ENCODE data around the gene JTB. TPM values are rescaled to one million over a fixed set of nuclear protein-coding genes. Genes with fewer than 3 reads are reported as not detected.

Gene JTB
- total and polyA plus RNA-seq, 8 donors: 79.5 to 148 (median 87.3) TPM

DNA sequence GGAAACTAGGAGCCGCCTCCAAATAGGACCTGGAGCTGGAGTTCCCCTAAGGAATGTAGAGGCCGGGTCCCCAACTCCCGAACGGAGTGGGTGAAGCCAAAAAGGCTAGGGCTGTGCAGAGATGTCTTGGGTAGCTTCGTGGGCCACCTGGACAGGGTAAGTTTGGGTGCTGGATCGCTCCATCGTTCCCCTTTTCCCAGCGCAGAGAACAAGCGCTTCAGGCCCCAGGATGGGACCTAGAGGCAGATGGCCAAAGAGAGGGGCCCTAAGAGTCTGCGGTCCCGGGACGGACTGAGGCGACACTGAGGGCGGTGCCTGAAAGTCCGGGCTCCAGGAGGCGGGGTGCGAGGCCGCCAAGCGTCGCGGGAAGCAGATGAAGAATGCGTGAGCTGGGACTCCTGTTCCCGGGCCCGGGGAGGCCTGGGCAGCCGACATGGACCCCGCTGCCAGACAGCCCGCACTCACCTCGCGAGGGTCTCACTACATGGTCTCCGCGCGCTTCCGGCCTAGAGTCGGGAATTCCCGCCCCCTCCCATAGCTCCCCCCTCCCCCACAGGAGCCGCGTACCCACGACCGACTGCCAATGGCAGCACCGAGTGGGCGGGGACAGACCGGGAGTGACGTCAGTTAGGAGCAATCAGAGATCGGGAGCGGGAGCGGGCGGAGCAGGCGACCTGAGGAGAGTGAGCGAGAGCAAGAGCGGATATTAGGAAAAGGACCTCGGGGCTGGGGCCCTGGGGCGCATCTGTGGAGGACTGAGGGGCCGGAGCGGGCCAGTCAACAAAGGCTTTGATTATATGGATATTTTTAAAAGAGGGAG is 14.2 kb downstream of the JTB start, which contains the start of gene SLC39A1:
Gene SLC39A1, minus strand, starts transcription at position 508 of the 820 bp plus-strand sequence. CDS start 822 bp downstream, outside the sequence.
- Histone ChIP-seq H3K27ac (peak within 1 kb of the TSS; percentile 97 to 98), H3K4me1 (peaks cover 17 to 84% of the 10 kb centered on the region in 2 donors), H3K9me3 (no peaks in the 10 kb centered on the region), H3K4me3 (peak within 1 kb of the TSS; percentile 69 to 89), H3K36me3 (peaks cover 0 to 25% of the 10 kb centered on the region in 2 donors), H3K27me3 (no peaks in the 10 kb centered on the region)
- peak; percentile 96 to 99 (median 98) for DNase-seq
- intact Hi-C loops (cut with DNase I): no loop called here
- TF ChIP-seq, protein P1, sequence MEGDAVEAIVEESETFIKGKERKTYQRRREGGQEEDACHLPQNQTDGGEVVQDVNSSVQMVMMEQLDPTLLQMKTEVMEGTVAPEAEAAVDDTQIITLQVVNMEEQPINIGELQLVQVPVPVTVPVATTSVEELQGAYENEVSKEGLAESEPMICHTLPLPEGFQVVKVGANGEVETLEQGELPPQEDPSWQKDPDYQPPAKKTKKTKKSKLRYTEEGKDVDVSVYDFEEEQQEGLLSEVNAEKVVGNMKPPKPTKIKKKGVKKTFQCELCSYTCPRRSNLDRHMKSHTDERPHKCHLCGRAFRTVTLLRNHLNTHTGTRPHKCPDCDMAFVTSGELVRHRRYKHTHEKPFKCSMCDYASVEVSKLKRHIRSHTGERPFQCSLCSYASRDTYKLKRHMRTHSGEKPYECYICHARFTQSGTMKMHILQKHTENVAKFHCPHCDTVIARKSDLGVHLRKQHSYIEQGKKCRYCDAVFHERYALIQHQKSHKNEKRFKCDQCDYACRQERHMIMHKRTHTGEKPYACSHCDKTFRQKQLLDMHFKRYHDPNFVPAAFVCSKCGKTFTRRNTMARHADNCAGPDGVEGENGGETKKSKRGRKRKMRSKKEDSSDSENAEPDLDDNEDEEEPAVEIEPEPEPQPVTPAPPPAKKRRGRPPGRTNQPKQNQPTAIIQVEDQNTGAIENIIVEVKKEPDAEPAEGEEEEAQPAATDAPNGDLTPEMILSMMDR (IDR thresholded peaks at IDR 0.05): no peak
- ATAC-seq: peak; percentile 80

DNA sequence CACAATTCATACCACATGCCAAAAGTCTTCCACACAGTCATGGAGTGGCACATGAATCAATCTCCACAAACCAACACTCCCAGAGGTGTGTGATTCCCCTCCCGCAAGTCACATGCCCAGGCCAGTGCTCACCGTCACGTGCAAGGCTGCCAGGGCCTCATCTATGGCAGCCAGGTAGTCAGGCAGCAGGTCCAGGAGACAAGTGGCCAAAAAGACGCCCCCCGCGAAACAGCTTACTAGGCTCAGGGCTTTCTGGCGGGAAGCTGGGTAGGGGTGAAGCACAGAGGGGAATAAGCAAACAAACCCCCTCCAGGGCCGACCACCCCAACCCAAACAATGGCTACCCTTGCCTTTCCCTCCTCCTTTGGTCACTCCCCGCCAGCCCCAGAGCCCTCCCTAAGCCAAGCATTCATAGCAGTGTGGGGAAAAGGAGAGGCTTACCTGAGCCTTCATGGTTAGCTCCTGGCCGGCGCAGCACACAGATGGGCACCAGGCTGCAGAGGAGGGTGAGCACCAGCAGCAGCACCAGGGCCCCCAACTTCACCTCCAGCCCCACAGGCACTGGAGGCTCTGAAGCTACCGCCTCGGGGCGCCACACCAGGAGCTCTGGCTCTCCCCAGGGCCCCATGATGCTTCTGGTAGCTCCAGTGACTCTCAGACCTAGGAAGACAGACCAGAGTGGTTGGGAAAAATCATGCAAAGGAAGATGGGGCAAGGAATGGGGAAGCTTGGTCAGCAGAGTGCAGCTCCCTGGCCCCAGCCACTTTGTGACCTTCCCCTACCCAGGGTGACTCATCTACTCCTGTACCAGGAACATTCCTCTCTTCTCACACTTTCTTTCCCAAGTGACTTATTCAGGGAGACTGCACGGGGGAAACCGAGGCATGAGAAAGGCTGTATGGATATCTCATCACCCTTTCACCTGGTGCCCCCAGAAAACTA is 15.1 kb downstream of the JTB start:
- Histone ChIP-seq H3K4me3 (peak overlapping the region; percentile 69 to 89), H3K4me1 (peaks cover 18 to 80% of the 10 kb centered on the region in 2 donors), H3K27me3 (no peaks in the 10 kb centered on the region), H3K9me3 (no peaks in the 10 kb centered on the region), H3K27ac (peak overlapping the region; percentile 97 to 98), H3K36me3 (peaks cover 0 to 25% of the 10 kb centered on the region in 2 donors)
- TF ChIP-seq, protein P1 (IDR thresholded peaks at IDR 0.05): no peak
- ATAC-seq: peak; percentile 20
- peak in 1 of 4 donors; percentile 79 for DNase-seq
- intact Hi-C loops (cut with DNase I): no loop called here

DNA sequence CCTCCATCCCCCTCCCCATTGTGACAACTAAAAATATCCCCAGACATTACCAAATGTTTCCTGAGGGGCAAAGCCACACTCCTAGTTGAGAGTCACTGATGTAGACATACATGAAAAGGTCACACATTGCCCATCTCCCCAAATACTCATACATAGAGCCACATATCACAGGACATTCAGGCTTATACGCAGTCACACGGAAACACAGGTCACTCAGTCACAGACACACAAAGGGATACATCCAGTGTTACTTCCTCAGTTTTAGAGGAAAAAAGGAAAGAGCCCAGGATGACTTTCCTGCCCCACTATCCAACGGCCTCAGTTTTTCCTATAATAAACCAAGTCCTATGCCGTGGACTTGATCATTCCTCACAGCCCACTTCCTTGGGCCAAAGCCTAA is 16.1 kb downstream of the JTB start:
- intact Hi-C loops (cut with DNase I): no loop called here
- H3K9me3 ChIP-seq: no peaks in the 10 kb centered on the region
- ATAC-seq (no peak), DNase-seq (no peak)
- TF ChIP-seq, protein P1 (IDR thresholded peaks at IDR 0.05): no peak
- no peaks in the 10 kb centered on the region for H3K27me3 ChIP-seq
- peak overlapping the region in 1 of 2 donors; percentile 89 for H3K4me3 ChIP-seq
- H3K4me1 ChIP-seq: peaks cover 27 to 85% of the 10 kb centered on the region in 2 donors
- H3K36me3 ChIP-seq: peaks cover 0 to 25% of the 10 kb centered on the region in 2 donors
- peak overlapping the region; percentile 44 to 97 for H3K27ac ChIP-seq

DNA sequence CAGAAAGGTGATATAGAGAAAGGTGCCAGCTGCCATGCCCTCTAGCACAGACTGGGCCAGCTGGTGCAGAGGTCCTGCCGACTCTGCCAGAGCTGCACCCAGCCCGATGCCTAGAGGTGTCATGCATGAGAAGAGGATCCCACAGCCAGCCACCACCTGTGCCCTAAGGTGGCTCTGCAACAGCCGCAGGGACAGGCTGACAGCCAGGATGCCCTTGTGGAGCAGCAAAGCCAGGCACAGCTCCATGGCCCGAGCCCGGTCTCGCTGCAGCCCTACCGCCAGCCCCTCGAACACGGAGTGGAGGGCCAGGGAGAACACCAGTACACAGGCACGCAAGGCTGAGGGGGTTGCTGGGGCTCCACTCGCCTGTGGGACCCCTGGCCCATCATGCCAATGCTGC is 17.3 kb downstream of the JTB start:
- Histone ChIP-seq H3K4me3 (no peak overlapping the region), H3K9me3 (no peaks in the 10 kb centered on the region), H3K4me1 (peaks cover 28 to 83% of the 10 kb centered on the region in 2 donors), H3K27ac (peak overlapping the region in 1 of 2 donors; percentile 97), H3K27me3 (no peaks in the 10 kb centered on the region), H3K36me3 (peaks cover 0 to 25% of the 10 kb centered on the region in 2 donors)
- TF ChIP-seq, protein P1 (IDR thresholded peaks at IDR 0.05): no peak
- DNase-seq: no peak
- no peak for ATAC-seq
- intact Hi-C loops (cut with DNase I): no loop called here
